ENCODE measurements around the gene KRTAP1-1. TPM values are rescaled to one million over a fixed set of nuclear protein-coding genes. Genes with fewer than 3 reads are reported as not detected.
"Not testable (repeated sequence)": the region's sequence is repeated elsewhere in the genome, so short reads cannot be mapped to it uniquely, and the experiment has no call there.

The KRTAP1-1 gene
- total RNA-seq (2014; rRNA removed; shearing (Covaris generic)) = not detected in 2 replicates
- polyA plus RNA-seq (2016; fragmentation: Nextera tagmentation; extraction: Ambion mirVana) = not detected in 2 replicates
- long read RNA-seq = 0 reads

- H3K4me3 ChIP-seq; H3K4me2 ChIP-seq; H2AFZ ChIP-seq; H3K27me3 Mint-ChIP-seq (ENCODE audit: insufficient read depth, low read depth, poor library complexity); ATAC-seq; H3K9me3 Mint-ChIP-seq; H3K27me3 ChIP-seq (ENCODE audit: insufficient read depth); H3K36me3 Mint-ChIP-seq (ENCODE audit: low read depth); DNase-seq (ENCODE audit: low spot score); H4K20me1 ChIP-seq (replicated peaks; ENCODE audit: insufficient read depth); H3K9me2 ChIP-seq (ENCODE audit: insufficient read depth); H3K4me3 Mint-ChIP-seq; H3K27ac Mint-ChIP-seq; H3K79me2 ChIP-seq (replicated peaks; ENCODE audit: insufficient read depth); H3K27ac ChIP-seq (ENCODE audit: low read depth); H3K36me3 ChIP-seq (ENCODE audit: insufficient read depth); H3F3A ChIP-seq (replicated peaks; ENCODE audit: low read depth): not testable (repeated sequence)
- H3K4me1 ChIP-seq (ENCODE audit: insufficient read depth) = peaks cover 25% of the 10 kb centered on the region
- peaks cover 25% of the 10 kb centered on the region for H3K4me1 Mint-ChIP-seq
Measured at GRCh38 chr17:41040783-41041571, at the start of gene KRTAP1-1. Gene KRTAP1-1 (minus strand): TSS chr17:41041450. CDS start chr17:41041397, 53 bp downstream.

- DNase-seq (ENCODE audit: low spot score); H3K27ac ChIP-seq (ENCODE audit: low read depth); H3K4me2 ChIP-seq; H3K4me3 ChIP-seq; H3K79me2 ChIP-seq (replicated peaks; ENCODE audit: insufficient read depth); H4K20me1 ChIP-seq (replicated peaks; ENCODE audit: insufficient read depth); ATAC-seq; H3K27ac Mint-ChIP-seq; H3K9me2 ChIP-seq (ENCODE audit: insufficient read depth); H3K27me3 ChIP-seq (ENCODE audit: insufficient read depth); H3K36me3 ChIP-seq (ENCODE audit: insufficient read depth); H3K4me3 Mint-ChIP-seq; H3K4me1 ChIP-seq (ENCODE audit: insufficient read depth); H2AFZ ChIP-seq; H3F3A ChIP-seq (replicated peaks; ENCODE audit: low read depth); H3K27me3 Mint-ChIP-seq (ENCODE audit: insufficient read depth, low read depth, poor library complexity): not testable (repeated sequence)
- peaks cover 28% of the 10 kb centered on the region for H3K9me3 Mint-ChIP-seq
- H3K36me3 Mint-ChIP-seq (ENCODE audit: low read depth) = peaks cover 16% of the 10 kb centered on the region
- peaks cover 13% of the 10 kb centered on the region for H3K4me1 Mint-ChIP-seq
Measured at GRCh38 chr17:41088760-41089352, 47.6 kb upstream of the KRTAP1-1 start.

- H3K36me3 Mint-ChIP-seq (ENCODE audit: low read depth); H3K4me1 ChIP-seq (ENCODE audit: insufficient read depth); H4K20me1 ChIP-seq (replicated peaks; ENCODE audit: insufficient read depth); H3K27ac Mint-ChIP-seq; H3K27me3 Mint-ChIP-seq (ENCODE audit: insufficient read depth, low read depth, poor library complexity); H3K9me2 ChIP-seq (ENCODE audit: insufficient read depth); H3K4me3 Mint-ChIP-seq; H2AFZ ChIP-seq; H3K4me2 ChIP-seq; H3K9me3 Mint-ChIP-seq; H3K36me3 ChIP-seq (ENCODE audit: insufficient read depth); H3K27me3 ChIP-seq (ENCODE audit: insufficient read depth); H3K79me2 ChIP-seq (replicated peaks; ENCODE audit: insufficient read depth); H3F3A ChIP-seq (replicated peaks; ENCODE audit: low read depth); H3K27ac ChIP-seq (ENCODE audit: low read depth); H3K4me3 ChIP-seq; ATAC-seq; DNase-seq (ENCODE audit: low spot score): not testable (repeated sequence)
- peaks cover 17% of the 10 kb centered on the region for H3K4me1 Mint-ChIP-seq
Measured at GRCh38 chr17:41084100-41084856, 43.0 kb upstream of the KRTAP1-1 start, which contains the start of gene KRTAP4-7. Gene KRTAP4-7 (plus strand): TSS chr17:41084150. CDS start chr17:41084207, 57 bp downstream.

- not testable (repeated sequence) for H3K79me2 ChIP-seq (replicated peaks; ENCODE audit: insufficient read depth); ATAC-seq; H3K27me3 ChIP-seq (ENCODE audit: insufficient read depth); H3K4me2 ChIP-seq; H4K20me1 ChIP-seq (replicated peaks; ENCODE audit: insufficient read depth); H3K4me3 Mint-ChIP-seq; H2AFZ ChIP-seq; H3K36me3 Mint-ChIP-seq (ENCODE audit: low read depth); H3K4me3 ChIP-seq; H3K4me1 ChIP-seq (ENCODE audit: insufficient read depth); H3F3A ChIP-seq (replicated peaks; ENCODE audit: low read depth); H3K27ac Mint-ChIP-seq; DNase-seq (ENCODE audit: low spot score); H3K9me3 Mint-ChIP-seq; H3K36me3 ChIP-seq (ENCODE audit: insufficient read depth); H3K27me3 Mint-ChIP-seq (ENCODE audit: insufficient read depth, low read depth, poor library complexity); H3K9me2 ChIP-seq (ENCODE audit: insufficient read depth); H3K27ac ChIP-seq (ENCODE audit: low read depth)
- H3K4me1 Mint-ChIP-seq = peaks cover 17% of the 10 kb centered on the region
Measured at GRCh38 chr17:41083427-41083826, 42.2 kb upstream of the KRTAP1-1 start.

Measured in GM23338 (cell line).